ACC112 (cell line): Measurements from ENCODE around the gene IL15RA.
"Not testable (repeated sequence)": the region's sequence is repeated elsewhere in the genome, so short reads cannot be mapped to it uniquely, and the experiment has no call there.

Experiments
- H2AFZ ChIP-seq: fragments of 200-600 bp; sonication (generic); one replicate; pipeline ENCODE4 v1.6.0; 2017; ENCODE audit warnings: antibody characterized with exemption, low read length; ENCODE audit not compliant: unreplicated experiment
- H3K27ac ChIP-seq: fragments of 200-600 bp; sonication (generic); 2 replicates; pipeline ENCODE4 v1.5.1; 2014; ENCODE audit warnings: low read depth, mild to moderate bottlenecking, antibody characterized with exemption, low read length, moderate library complexity
- H3K27me3 ChIP-seq: fragments of 200-600 bp; sonication (generic); 2 replicates; pipeline ENCODE4 v1.6.1; 2014; ENCODE audit warnings: mild to moderate bottlenecking, antibody characterized with exemption, low read length, moderate library complexity, mixed read lengths; ENCODE audit not compliant: insufficient read depth
- H3K36me3 ChIP-seq: fragments of 200-600 bp; sonication (generic); 2 replicates; pipeline ENCODE4 v1.6.1; 2016; ENCODE audit warnings: mild to moderate bottlenecking, antibody characterized with exemption, low read length, moderate library complexity, mixed read lengths; ENCODE audit not compliant: insufficient read depth
- H3K4me1 ChIP-seq: fragments of 200-600 bp; sonication (generic); one replicate; pipeline ENCODE4 v1.6.1; 2016; ENCODE audit warnings: low read length, mixed read lengths; ENCODE audit not compliant: insufficient read depth, unreplicated experiment, control insufficient read depth
- H3K4me3 ChIP-seq: fragments of 200-600 bp; sonication (generic); 2 replicates; pipeline ENCODE4 v1.5.1; 2014; ENCODE audit warnings: mild to moderate bottlenecking, low read depth, low read length
- H3K79me2 ChIP-seq: fragments of 200-600 bp; sonication (generic); one replicate; pipeline ENCODE4 v1.6.0; 2016; ENCODE audit warnings: low read length; ENCODE audit not compliant: control insufficient read depth, unreplicated experiment, insufficient read depth

IL15RA gene

DNA sequence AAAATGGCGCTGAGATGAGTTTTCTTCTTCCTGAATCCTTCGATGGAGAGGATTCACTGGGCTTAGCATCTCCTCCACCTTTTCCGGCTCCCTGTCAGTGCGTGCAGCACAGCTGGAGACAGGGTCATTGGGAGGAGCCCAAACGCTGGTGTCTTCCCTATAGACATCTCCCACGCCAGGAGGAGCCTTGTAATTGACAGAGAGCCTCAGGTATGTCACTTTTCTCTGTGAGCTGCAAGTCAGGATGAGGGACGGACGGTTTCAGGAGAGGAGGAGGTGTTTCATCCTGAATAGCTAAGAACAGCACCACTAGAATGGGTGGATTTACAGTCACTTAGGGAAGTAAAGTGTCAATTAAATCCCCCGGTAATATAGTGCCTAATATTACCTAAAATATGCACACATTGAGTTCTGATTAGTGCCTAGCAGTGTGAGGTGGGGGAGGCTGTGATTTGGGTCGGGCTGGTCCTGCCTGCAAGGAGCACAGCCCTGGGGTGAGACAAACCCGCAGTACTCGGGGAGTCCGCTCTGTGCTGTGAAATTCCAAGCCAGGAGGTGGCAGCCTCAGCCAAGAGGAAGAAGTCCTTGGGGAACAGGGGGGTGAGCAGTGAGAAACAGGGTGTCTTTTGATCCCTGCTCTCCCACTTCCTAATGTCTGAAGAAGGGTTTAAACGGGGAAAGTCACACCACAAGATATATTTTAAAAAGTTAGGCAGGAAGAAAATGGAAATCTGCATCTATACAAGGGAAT lies 28.2 kb downstream of the IL15RA start:
- no peaks in the 10 kb centered on the region for H3K36me3 ChIP-seq
- H3K27me3 ChIP-seq: no peaks in the 10 kb centered on the region
- H3K79me2 ChIP-seq: no peaks in the 10 kb centered on the region
- H3K4me1 ChIP-seq: peaks cover 33% of the 10 kb centered on the region
- no peak overlapping the region for H3K4me3 ChIP-seq
- H3K27ac ChIP-seq: no peak overlapping the region
- no peak overlapping the region for H2AFZ ChIP-seq

GRCh38 chr10:5948208-5948585 lies 29.1 kb downstream of the IL15RA start:
- no peak overlapping the region for H3K4me3 ChIP-seq
- H3K27ac ChIP-seq: no peak overlapping the region
- H2AFZ ChIP-seq: no peak overlapping the region
- H3K4me1 ChIP-seq: peaks cover 41% of the 10 kb centered on the region
- H3K36me3 ChIP-seq: no peaks in the 10 kb centered on the region
- no peaks in the 10 kb centered on the region for H3K79me2 ChIP-seq
- no peaks in the 10 kb centered on the region for H3K27me3 ChIP-seq

- Histone ChIP-seq H3K27me3 (no peaks in the 10 kb centered on the region), H3K36me3 (no peaks in the 10 kb centered on the region), H2AFZ (no peak overlapping the region), H3K4me3 (no peak overlapping the region), H3K4me1 (peaks cover 41% of the 10 kb centered on the region), H3K27ac (no peak overlapping the region), H3K79me2 (no peaks in the 10 kb centered on the region)
Observed at GRCh38 chr10:5947471-5948207, 29.7 kb downstream of the IL15RA start.

GRCh38 chr10:5946786-5947185 lies 30.6 kb downstream of the IL15RA start:
- Histone ChIP-seq H3K4me1 (peaks cover 41% of the 10 kb centered on the region), H3K27me3 (no peaks in the 10 kb centered on the region), H3K27ac (no peak overlapping the region), H3K4me3 (no peak overlapping the region), H2AFZ (no peak overlapping the region), H3K36me3 (no peaks in the 10 kb centered on the region), H3K79me2 (no peaks in the 10 kb centered on the region)

- H3K79me2 ChIP-seq, H3K27me3 ChIP-seq, H3K36me3 ChIP-seq, H3K4me3 ChIP-seq: not testable (repeated sequence)
- H2AFZ ChIP-seq: peak overlapping the region; percentile 76
- H3K4me1 ChIP-seq: peaks cover 38% of the 10 kb centered on the region
- peak overlapping the region; percentile 96 for H3K27ac ChIP-seq
Observed at GRCh38 chr10:5946419-5946775, 30.9 kb downstream of the IL15RA start.

- H3K27me3 ChIP-seq: no peaks in the 10 kb centered on the region
- peaks cover 35% of the 10 kb centered on the region for H3K4me1 ChIP-seq
- H3K27ac ChIP-seq: peak overlapping the region; percentile 96
- peak overlapping the region; percentile 76 for H2AFZ ChIP-seq
- H3K79me2 ChIP-seq: no peaks in the 10 kb centered on the region
- peak overlapping the region; percentile 61 for H3K4me3 ChIP-seq
- H3K36me3 ChIP-seq: no peaks in the 10 kb centered on the region
Observed at GRCh38 chr10:5945561-5946418, 31.6 kb downstream of the IL15RA start.

- H3K4me1 ChIP-seq: peaks cover 29% of the 10 kb centered on the region
- H3K27me3 ChIP-seq: no peaks in the 10 kb centered on the region
- peak overlapping the region; percentile 96 for H3K27ac ChIP-seq
- H3K79me2 ChIP-seq: no peaks in the 10 kb centered on the region
- peak overlapping the region; percentile 61 for H3K4me3 ChIP-seq
- H2AFZ ChIP-seq: peak overlapping the region; percentile 76
- H3K36me3 ChIP-seq: no peaks in the 10 kb centered on the region
Observed at GRCh38 chr10:5945190-5945509, 32.2 kb downstream of the IL15RA start.

DNA sequence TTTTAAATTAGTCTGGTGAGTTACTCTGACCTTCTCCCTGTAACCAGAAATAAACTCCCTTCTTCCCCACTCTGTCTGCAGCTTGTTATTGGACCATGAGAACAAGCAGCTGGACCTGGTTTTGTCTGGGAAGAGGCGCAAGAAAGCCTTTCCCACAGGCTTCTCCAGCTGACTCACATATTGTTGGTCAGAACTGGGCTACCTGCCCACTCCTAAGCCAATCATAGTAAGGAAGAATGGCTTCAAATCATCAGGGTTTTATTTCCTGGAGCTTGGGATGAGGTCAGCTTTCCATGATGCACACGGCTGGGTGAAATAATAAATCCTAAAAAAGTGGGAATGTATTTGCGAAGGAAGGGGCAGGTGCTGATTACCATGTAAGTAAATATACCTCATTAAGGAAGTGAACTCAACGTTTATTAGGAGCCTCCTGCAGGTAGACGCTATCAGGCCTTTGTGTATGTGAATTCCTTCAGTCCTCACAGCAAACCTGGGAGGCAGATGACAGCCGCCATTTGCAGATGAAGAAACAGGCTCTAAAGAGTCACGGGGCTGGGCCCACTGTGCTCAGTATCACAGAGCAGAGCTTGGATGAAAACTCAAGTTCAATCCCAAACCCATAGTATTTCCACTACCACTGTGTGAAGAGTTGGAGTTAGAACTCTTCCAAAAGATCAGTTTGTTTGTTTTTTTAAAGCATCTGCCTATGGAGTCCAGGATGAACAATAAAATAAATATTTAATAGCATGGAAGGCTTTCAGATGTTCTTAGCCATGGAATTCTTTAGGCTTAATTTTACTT lies 32.8 kb downstream of the IL15RA start:
- Histone ChIP-seq H3K79me2 (no peaks in the 10 kb centered on the region), H3K4me3 (peak overlapping the region; percentile 61), H3K27ac (peak overlapping the region; percentile 96), H2AFZ (peak overlapping the region; percentile 0), H3K27me3 (no peaks in the 10 kb centered on the region), H3K4me1 (peaks cover 29% of the 10 kb centered on the region), H3K36me3 (no peaks in the 10 kb centered on the region)

- H3K36me3 ChIP-seq: no peaks in the 10 kb centered on the region
- no peak overlapping the region for H3K4me3 ChIP-seq
- H3K27ac ChIP-seq: peak overlapping the region; percentile 96
- no peaks in the 10 kb centered on the region for H3K79me2 ChIP-seq
- peaks cover 29% of the 10 kb centered on the region for H3K4me1 ChIP-seq
- no peak overlapping the region for H2AFZ ChIP-seq
- H3K27me3 ChIP-seq: no peaks in the 10 kb centered on the region
Observed at GRCh38 chr10:5943536-5943935, 33.8 kb downstream of the IL15RA start.

DNA sequence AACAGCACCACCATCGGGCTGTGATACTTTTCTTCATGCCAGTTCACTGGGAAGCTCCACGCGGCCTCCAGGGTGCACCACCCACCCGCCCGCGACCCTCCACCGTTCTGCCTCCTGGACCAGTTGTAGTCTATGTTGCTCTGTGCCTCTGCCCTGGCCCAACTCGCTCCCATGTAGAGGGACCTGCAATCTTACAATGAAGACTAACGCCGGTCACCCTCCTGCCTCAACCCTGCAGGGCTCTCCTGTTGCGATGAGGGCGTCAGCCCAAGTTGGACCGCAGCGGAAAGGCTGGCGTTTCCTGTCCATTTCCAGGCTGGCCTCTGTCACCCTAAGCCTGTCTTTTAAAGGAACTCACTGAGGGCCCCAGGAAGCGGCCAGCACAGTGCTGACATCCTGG lies 34.9 kb downstream of the IL15RA start:
- Histone ChIP-seq H3K4me3 (no peak overlapping the region), H2AFZ (no peak overlapping the region), H3K79me2 (no peaks in the 10 kb centered on the region), H3K27me3 (no peaks in the 10 kb centered on the region), H3K27ac (no peak overlapping the region), H3K36me3 (no peaks in the 10 kb centered on the region), H3K4me1 (peaks cover 29% of the 10 kb centered on the region)
